Erythroblast (primary cell): Measurements from ENCODE around the gene MKX.

ENCODE experiments used
- DNase-seq, 2 experiments: peaks; one replicate each; lab custom pipeline; 2025; lab: John Stamatoyannopoulos, UW
- GATA1 ChIP-seq: IDR thresholded peaks from 2 replicates; pipeline ENCODE4 v1.6.1; 2011; ENCODE audit warnings: low read depth, mild to moderate bottlenecking, control low read depth, low read length, moderate library complexity
- POLR2A ChIP-seq: IDR thresholded peaks from 2 replicates; pipeline ENCODE4 v1.6.1; 2011; ENCODE audit warnings: mild to moderate bottlenecking, low read length

MKX gene

DNA sequence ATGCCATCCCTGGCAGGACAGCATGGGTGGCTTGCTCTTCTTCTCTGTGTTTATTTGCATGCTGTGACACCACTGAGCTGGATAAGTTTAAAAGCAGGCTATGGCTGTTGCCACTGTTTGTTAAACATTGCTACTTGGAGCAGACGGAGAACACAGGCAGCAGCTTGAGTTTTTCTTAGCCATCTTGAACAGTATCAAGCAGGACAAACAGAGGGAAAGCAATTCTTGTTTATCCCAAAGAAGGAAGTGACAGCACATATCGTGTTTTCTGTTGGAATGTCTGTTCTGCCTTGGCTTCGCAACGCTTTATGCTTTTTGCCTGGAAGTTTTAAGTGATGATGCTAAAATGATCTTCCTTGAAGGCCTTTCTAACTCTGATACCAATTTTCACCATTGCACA is 73.8 kb downstream of the MKX start:
- no peak for DNase-seq
- no peak for TF ChIP-seq GATA1
- TF ChIP-seq POLR2A = no peak

DNA sequence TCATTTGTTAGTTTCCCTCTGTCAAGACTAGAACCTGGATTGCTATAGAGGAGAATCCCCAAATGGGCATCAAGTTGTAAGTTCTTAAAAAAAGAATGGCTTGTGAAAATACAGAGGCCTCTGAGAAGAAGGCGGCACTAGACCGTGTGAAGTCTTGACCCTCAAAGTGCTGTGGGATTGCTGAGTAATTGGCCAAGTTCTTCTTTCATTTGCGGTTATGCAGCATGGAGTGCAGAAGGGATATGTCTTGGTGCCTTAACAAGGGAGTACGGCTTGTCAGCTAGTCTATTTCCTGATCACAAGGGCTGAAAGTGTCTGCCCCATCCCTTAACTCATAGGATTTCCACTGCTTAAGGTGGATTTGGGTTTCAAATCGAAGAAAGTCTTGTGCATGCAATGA is 81.2 kb downstream of the MKX start:
- TF ChIP-seq POLR2A (no peak), GATA1 (no peak)
- DNase-seq = no peak

DNA sequence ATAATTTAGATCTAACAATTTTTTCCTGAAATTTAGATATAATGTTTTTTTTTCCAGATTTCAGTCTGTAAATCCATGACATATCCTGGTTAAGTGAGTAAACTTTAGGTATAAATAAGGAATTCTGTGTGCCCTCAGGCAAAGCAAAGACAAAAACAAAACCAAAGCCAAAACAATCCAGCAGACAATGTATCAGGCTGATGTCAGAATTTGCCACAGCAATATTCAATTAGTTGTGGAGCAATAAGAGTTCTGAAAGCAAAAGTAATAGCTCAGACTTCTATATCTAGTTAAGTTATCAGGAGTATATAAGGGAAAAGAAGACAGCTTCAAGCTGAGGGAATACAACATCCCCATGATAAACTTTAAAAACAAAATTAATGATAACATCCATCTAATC is 82.0 kb downstream of the MKX start:
- no peak for DNase-seq
- TF ChIP-seq GATA1 (no peak), POLR2A (no peak)

DNA sequence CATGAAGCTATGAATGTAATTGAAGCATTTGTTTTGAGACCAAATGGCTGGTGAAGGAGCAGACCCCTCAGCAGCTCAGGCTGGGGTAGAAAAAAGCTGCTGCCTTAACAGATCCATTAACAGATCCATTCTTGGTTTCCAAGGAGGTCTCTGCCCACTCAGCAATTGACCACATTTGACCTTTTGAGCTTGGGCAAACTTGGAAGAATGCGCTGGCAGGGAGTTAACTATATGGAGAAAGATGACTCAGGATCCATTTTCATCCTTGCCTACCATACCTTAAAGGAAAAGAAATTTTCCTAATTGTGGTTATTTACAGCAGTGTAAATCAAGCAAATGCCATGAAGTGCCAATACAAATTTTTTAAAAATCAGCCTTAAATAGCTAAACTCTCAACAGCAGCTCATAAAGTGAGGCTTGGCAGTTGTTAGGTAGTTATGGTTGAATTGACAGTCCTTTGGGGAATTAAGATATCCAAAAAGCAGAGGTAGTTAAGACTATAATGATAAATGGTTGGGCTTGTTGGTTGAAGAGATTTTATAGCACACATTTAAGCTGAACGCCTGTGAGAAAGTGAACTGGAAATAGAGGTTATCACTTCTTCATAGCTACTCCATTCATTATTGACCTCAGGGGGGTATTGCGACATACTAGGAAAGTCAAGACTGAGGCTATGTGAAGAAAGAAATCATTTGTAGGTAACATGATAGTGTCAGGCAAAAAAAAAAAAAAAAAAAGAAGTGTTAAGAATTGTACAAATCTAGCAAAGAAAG is 83.9 kb downstream of the MKX start:
- no peak for DNase-seq
- no peak for TF ChIP-seq POLR2A
- no peak for TF ChIP-seq GATA1

- no peak for DNase-seq
- TF ChIP-seq POLR2A = no peak
- TF ChIP-seq GATA1 = no peak
Measured at GRCh38 chr10:27660711-27661110, 84.9 kb downstream of the MKX start.

GRCh38 chr10:27660268-27660667 is 85.4 kb downstream of the MKX start:
- no peak for TF ChIP-seq POLR2A
- no peak for DNase-seq

GRCh38 chr10:27659786-27660185 is 85.8 kb downstream of the MKX start:
- DNase-seq = no peak
- TF ChIP-seq GATA1 = no peak
- no peak for TF ChIP-seq POLR2A

GRCh38 chr10:27658788-27659187 is 86.8 kb downstream of the MKX start:
- DNase-seq = no peak

GRCh38 chr10:27655296-27655695 is 90.3 kb downstream of the MKX start:
- no peak for TF ChIP-seq POLR2A
- TF ChIP-seq GATA1 = no peak
- no peak for DNase-seq

More at GRCh38 chr10:27658788-27659187, 86.8 kb downstream of the MKX start:
- no peak for TF ChIP-seq GATA1
- no peak for TF ChIP-seq POLR2A

GRCh38 chr10:27654284-27654683 is 91.3 kb downstream of the MKX start:
- DNase-seq = no peak
- TF ChIP-seq GATA1 = no peak
- TF ChIP-seq POLR2A = no peak

DNA sequence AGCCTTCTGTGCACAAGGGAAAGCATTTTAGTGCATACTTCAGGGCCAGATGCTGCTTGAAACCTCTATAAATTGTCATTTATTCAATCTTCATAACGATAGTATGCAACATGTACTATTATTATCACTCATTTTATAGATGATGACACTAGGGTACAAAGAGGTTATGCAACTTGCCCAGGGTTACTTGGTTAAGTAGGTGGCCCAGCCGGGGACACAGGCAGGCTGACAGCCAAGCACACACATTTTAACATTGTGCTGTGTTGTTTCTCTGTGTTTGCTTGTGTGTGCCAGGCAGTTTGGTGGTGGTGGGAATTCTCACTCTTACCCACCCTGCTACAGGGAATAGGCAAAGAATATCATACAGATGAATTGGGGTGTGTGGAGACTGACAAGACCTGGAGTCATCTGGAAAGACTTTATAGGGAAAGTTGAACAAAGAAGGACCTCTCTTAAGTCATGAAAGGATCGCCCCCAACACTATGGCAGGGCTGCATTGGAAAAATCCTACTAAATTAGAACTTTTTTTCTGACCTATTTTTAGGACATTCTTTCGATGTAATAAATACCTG is 98.9 kb downstream of the MKX start:
- no peak for TF ChIP-seq GATA1
- TF ChIP-seq POLR2A = no peak
- no peak for DNase-seq

DNA sequence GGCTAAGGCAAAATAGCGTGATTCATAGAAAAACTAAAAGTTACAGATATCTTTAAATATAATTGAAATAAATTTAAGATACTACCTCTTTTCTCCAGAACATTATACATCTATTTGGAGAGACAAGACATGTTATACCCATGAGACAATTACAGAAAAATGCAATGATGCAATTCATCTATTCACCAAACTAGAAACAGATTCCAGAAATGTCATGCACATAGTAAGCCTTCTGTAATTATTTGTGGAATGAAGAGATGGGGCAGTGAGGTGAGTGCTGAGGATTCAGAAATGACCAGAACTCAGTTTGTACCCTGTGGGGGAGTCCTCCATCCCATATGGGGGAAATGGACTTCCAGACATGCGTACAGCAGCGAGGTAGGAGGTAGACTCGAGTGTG is 99.4 kb downstream of the MKX start:
- DNase-seq = no peak
- no peak for TF ChIP-seq POLR2A
- no peak for TF ChIP-seq GATA1

DNA sequence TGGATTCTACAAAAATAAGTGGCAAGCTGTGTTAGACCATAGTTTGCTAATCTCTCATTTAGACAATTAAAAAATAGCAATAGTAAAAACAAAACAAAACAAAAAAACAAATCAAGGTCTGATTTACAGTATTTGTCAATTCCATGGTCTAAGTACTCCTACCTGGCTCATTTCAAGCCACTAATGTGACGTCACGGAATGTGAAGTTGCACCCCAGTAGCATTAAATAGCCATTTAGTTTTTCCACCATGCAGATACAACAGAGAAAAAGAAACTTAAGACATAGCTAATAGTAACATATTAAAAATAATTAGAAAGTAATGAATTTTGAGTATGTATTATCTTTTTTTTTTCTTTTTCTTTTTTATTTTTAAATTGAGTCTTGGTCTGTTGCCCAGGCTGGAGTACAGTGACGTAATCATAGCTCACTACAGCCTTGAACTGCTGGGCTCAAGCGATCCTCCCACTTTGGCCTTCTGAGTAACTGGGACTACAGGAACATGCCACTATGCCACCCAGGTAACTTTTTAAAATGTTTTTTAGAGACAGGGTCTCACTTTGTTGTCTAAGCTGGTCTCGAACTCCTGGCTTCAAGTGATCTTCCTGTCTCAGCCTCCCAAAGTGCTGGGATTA is 101.2 kb downstream of the MKX start:
- no peak for TF ChIP-seq GATA1
- TF ChIP-seq POLR2A = no peak
- DNase-seq = no peak

- no peak for TF ChIP-seq GATA1
- TF ChIP-seq POLR2A = no peak
- no peak for DNase-seq
Measured at GRCh38 chr10:27643301-27643700, 102.3 kb downstream of the MKX start.
